DOHH2 (cell line): Measurements from ENCODE around the gene NFIA.

Experiments used
- EZH2phosphoT487 ChIP-seq: fragments of 200-600 bp; sonication (generic); IDR thresholded peaks from 2 replicates; pipeline ENCODE4 v1.6.1; 2017; ENCODE audit warnings: borderline replicate concordance, mild to moderate bottlenecking, antibody characterized with exemption, low read length, moderate library complexity, mixed read lengths
- TF ChIP-seq, protein P1 (sequence below): fragments of 200-600 bp; sonication (generic); IDR thresholded peaks from one replicate; pipeline ENCODE4 v1.5.1; 2014; ENCODE audit warnings: antibody characterized with exemption, mild to moderate bottlenecking, low read depth, low read length; ENCODE audit not compliant: poor library complexity, severe bottlenecking

GRCh38 chr1:61268546-61269240, 186.3 kb downstream of the NFIA start:
- TF ChIP-seq, protein P1, sequence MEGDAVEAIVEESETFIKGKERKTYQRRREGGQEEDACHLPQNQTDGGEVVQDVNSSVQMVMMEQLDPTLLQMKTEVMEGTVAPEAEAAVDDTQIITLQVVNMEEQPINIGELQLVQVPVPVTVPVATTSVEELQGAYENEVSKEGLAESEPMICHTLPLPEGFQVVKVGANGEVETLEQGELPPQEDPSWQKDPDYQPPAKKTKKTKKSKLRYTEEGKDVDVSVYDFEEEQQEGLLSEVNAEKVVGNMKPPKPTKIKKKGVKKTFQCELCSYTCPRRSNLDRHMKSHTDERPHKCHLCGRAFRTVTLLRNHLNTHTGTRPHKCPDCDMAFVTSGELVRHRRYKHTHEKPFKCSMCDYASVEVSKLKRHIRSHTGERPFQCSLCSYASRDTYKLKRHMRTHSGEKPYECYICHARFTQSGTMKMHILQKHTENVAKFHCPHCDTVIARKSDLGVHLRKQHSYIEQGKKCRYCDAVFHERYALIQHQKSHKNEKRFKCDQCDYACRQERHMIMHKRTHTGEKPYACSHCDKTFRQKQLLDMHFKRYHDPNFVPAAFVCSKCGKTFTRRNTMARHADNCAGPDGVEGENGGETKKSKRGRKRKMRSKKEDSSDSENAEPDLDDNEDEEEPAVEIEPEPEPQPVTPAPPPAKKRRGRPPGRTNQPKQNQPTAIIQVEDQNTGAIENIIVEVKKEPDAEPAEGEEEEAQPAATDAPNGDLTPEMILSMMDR, result no peak
- TF ChIP-seq EZH2phosphoT487, result no peak
